CMK (cell line): Measurements from ENCODE around the gene ZNF646.
"Not testable (repeated sequence)": the region's sequence is repeated elsewhere in the genome, so short reads cannot be mapped to it uniquely, and the experiment has no call there.

Source experiments
- DNase-seq: peaks from one replicate; pipeline ENCODE4 v3.0.0-alpha.2; 2010; ENCODE audit warnings: low read depth

The ZNF646 gene

GRCh38 chr16:31083981-31084380 is 9.8 kb downstream of the ZNF646 start:
- DNase-seq, result no peak

- no peak for DNase-seq
Observed at GRCh38 chr16:31084584-31085302, 10.5 kb downstream of the ZNF646 start.

GRCh38 chr16:31085411-31085810 is 11.2 kb downstream of the ZNF646 start:
- no peak for DNase-seq

GRCh38 chr16:31085873-31086628 is 11.8 kb downstream of the ZNF646 start:
- DNase-seq, result no peak

- no peak for DNase-seq
Observed at GRCh38 chr16:31086629-31086906, 12.3 kb downstream of the ZNF646 start.

GRCh38 chr16:31087481-31087880 is 13.3 kb downstream of the ZNF646 start:
- DNase-seq, result no peak

- DNase-seq, result no peak
Observed at GRCh38 chr16:31087971-31088370, 13.7 kb downstream of the ZNF646 start.

- no peak for DNase-seq
Observed at GRCh38 chr16:31088459-31089183, 14.4 kb downstream of the ZNF646 start, which contains the start of gene PRSS53. Gene PRSS53, minus strand, starts transcription at chr16:31088943. Its CDS starts 134 bp downstream, at chr16:31088809.

GRCh38 chr16:31089199-31089598 is 15.0 kb downstream of the ZNF646 start:
- DNase-seq, result no peak

GRCh38 chr16:31090540-31090939 is 16.3 kb downstream of the ZNF646 start:
- no peak for DNase-seq

- no peak for DNase-seq
Observed at GRCh38 chr16:31092330-31092729, 18.1 kb downstream of the ZNF646 start.

- no peak for DNase-seq
Observed at GRCh38 chr16:31093132-31093703, 19.0 kb downstream of the ZNF646 start.

GRCh38 chr16:31094088-31094423 is 19.8 kb downstream of the ZNF646 start:
- no peak for DNase-seq

- peak; percentile 88 for DNase-seq
Observed at GRCh38 chr16:31094424-31095120, 20.4 kb downstream of the ZNF646 start, which contains the start of gene VKORC1. Gene VKORC1, minus strand, starts transcription at chr16:31094797. Its CDS starts 68 bp downstream, at chr16:31094729.

GRCh38 chr16:31099860-31100638 is 25.8 kb downstream of the ZNF646 start:
- DNase-seq, result no peak

- DNase-seq, result not testable (repeated sequence)
Observed at GRCh38 chr16:31100876-31101641, 26.8 kb downstream of the ZNF646 start.

- DNase-seq, result peak; percentile 86
Observed at GRCh38 chr16:31105677-31106213, 31.5 kb downstream of the ZNF646 start.

- no peak for DNase-seq
Observed at GRCh38 chr16:31106509-31107464, 32.6 kb downstream of the ZNF646 start.

- DNase-seq, result no peak
Observed at GRCh38 chr16:31107465-31107867, 33.2 kb downstream of the ZNF646 start.
